Smooth muscle cell (in vitro differentiated cells): ENCODE data around the gene SLC39A5. TPM values are rescaled to one million over a fixed set of nuclear protein-coding genes. Genes with fewer than 3 reads are reported as not detected.
"Not testable (repeated sequence)": the region's sequence is repeated elsewhere in the genome, so short reads cannot be mapped to it uniquely, and the experiment has no call there.

Experiments used
- DNase-seq: peaks from one replicate; lab custom pipeline; 2025; ENCODE audit not compliant: unreplicated experiment; lab: John Stamatoyannopoulos, UW
- H2AFZ ChIP-seq: fragments of 200-600 bp; sonication (generic); 2 replicates; pipeline ENCODE4 v1.6.0; 2016; ENCODE audit warnings: antibody characterized with exemption, low read depth, mild to moderate bottlenecking
- H3F3A ChIP-seq: fragments of 200-600 bp; sonication (generic); 2 replicates; pipeline ENCODE4 v1.6.0; 2017; ENCODE audit warnings: antibody characterized with exemption, low read depth
- H3K27ac ChIP-seq: fragments of 200-600 bp; sonication (generic); 2 replicates; pipeline ENCODE4 v1.5.1; 2016; ENCODE audit warnings: low read depth, mild to moderate bottlenecking
- H3K27me3 ChIP-seq: fragments of 200-600 bp; sonication (generic); 2 replicates; pipeline ENCODE4 v1.6.1; 2016; ENCODE audit warnings: low read depth, mild to moderate bottlenecking
- H3K36me3 ChIP-seq: fragments of 200-600 bp; sonication (generic); 2 replicates; pipeline ENCODE4 v1.5.1; 2016; ENCODE audit warnings: low read depth
- H3K4me1 ChIP-seq: fragments of 200-600 bp; sonication (generic); 2 replicates; pipeline ENCODE4 v1.5.1; 2016; ENCODE audit warnings: low read depth
- H3K4me2 ChIP-seq: fragments of 200-600 bp; sonication (generic); 2 replicates; pipeline ENCODE4 v1.6.0; 2016; ENCODE audit warnings: mild to moderate bottlenecking
- H3K4me3 ChIP-seq: fragments of 200-600 bp; sonication (generic); 2 replicates; pipeline ENCODE4 v1.5.1; 2016; ENCODE audit warnings: mild to moderate bottlenecking
- H3K79me2 ChIP-seq: fragments of 200-600 bp; sonication (generic); 2 replicates; pipeline ENCODE4 v1.6.0; 2016; ENCODE audit warnings: low read depth, mild to moderate bottlenecking
- H3K9ac ChIP-seq: fragments of 200-600 bp; sonication (generic); 2 replicates; pipeline ENCODE4 v1.6.0; 2016; ENCODE audit warnings: low read depth
- H3K9me3 ChIP-seq: fragments of 200-600 bp; sonication (generic); replicated peaks from 2 replicates; pipeline ENCODE4 v1.5.1; 2016; ENCODE audit warnings: low read depth
- H4K20me1 ChIP-seq: fragments of 200-600 bp; sonication (generic); 2 replicates; pipeline ENCODE4 v1.6.0; 2016; ENCODE audit warnings: low read depth
- WGBS: methylation state at CpG from one replicate; pipeline ENCODE4 v1.1.7; 2016; ENCODE audit warnings: low lambda C conversion rate; 5-methylcytosine and 5-hydroxymethylcytosine counted together
- polyA plus RNA-seq: library from polyadenylated mRNA; unstranded; fragments of >200 nt; fragmentation: Nextera tagmentation; extraction: Ambion mirVana; gene quantifications from 2 replicates; pipeline ENCODE4 v1.2.1, GENCODE V29; 2016
- total RNA-seq: library from RNA; depleted of rRNA; stranded (reverse); fragments of >200 nt; gene quantifications from 2 replicates; pipeline ENCODE4 v1.2.3, GENCODE V29; 2014
- TF ChIP-seq, protein P1 (sequence below): fragments of 200-600 bp; sonication (generic); IDR thresholded peaks from 2 replicates; pipeline ENCODE4 v1.5.1; 2017; ENCODE audit warnings: borderline replicate concordance, mild to moderate bottlenecking, antibody characterized with exemption; ENCODE audit not compliant: insufficient read depth, poor library complexity, severe bottlenecking

SLC39A5 gene
- total and polyA plus RNA-seq, 2 experiments from 2014 or later = 0.36 TPM; not detected in 1

- Histone ChIP-seq H3K9ac (no peak overlapping the region), H4K20me1 (peaks cover 21% of the 10 kb centered on the region), H3K4me3 (no peak overlapping the region), H3K36me3 (no peaks in the 10 kb centered on the region), H3K27me3 (no peaks in the 10 kb centered on the region), H3F3A (peaks cover 15% of the 10 kb centered on the region), H3K4me1 (peaks cover 19% of the 10 kb centered on the region), H3K4me2 (no peak overlapping the region), H3K27ac (no peak overlapping the region), H2AFZ (no peak overlapping the region), H3K79me2 (peaks cover 28% of the 10 kb centered on the region), H3K9me3 (no peaks in the 10 kb centered on the region)
- WGBS = 94% methylated on average over 8 of the region's 8 CpGs
- TF ChIP-seq, protein P1, sequence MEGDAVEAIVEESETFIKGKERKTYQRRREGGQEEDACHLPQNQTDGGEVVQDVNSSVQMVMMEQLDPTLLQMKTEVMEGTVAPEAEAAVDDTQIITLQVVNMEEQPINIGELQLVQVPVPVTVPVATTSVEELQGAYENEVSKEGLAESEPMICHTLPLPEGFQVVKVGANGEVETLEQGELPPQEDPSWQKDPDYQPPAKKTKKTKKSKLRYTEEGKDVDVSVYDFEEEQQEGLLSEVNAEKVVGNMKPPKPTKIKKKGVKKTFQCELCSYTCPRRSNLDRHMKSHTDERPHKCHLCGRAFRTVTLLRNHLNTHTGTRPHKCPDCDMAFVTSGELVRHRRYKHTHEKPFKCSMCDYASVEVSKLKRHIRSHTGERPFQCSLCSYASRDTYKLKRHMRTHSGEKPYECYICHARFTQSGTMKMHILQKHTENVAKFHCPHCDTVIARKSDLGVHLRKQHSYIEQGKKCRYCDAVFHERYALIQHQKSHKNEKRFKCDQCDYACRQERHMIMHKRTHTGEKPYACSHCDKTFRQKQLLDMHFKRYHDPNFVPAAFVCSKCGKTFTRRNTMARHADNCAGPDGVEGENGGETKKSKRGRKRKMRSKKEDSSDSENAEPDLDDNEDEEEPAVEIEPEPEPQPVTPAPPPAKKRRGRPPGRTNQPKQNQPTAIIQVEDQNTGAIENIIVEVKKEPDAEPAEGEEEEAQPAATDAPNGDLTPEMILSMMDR = no peak
- no peak for DNase-seq
These were observed 30.5 kb downstream of the SLC39A5 start for GRCh38 chr12:56260380-56260779.

- TF ChIP-seq, protein P1 = no peak
- Histone ChIP-seq H3K4me1 (peaks cover 19% of the 10 kb centered on the region), H3K27me3 (no peaks in the 10 kb centered on the region), H3K4me2 (no peak overlapping the region), H3K79me2 (peaks cover 22% of the 10 kb centered on the region), H3K4me3 (no peak overlapping the region), H3K27ac (peak overlapping the region; percentile 78), H2AFZ (no peak overlapping the region), H3K9me3 (no peaks in the 10 kb centered on the region), H3K9ac (no peak overlapping the region), H4K20me1 (peaks cover 15% of the 10 kb centered on the region), H3K36me3 (no peaks in the 10 kb centered on the region), H3F3A (peaks cover 15% of the 10 kb centered on the region)
- no peak for DNase-seq
- 95% methylated on average over 3 of the region's 3 CpGs for WGBS
These were observed 31.1 kb downstream of the SLC39A5 start for GRCh38 chr12:56260921-56261320.

DNA sequence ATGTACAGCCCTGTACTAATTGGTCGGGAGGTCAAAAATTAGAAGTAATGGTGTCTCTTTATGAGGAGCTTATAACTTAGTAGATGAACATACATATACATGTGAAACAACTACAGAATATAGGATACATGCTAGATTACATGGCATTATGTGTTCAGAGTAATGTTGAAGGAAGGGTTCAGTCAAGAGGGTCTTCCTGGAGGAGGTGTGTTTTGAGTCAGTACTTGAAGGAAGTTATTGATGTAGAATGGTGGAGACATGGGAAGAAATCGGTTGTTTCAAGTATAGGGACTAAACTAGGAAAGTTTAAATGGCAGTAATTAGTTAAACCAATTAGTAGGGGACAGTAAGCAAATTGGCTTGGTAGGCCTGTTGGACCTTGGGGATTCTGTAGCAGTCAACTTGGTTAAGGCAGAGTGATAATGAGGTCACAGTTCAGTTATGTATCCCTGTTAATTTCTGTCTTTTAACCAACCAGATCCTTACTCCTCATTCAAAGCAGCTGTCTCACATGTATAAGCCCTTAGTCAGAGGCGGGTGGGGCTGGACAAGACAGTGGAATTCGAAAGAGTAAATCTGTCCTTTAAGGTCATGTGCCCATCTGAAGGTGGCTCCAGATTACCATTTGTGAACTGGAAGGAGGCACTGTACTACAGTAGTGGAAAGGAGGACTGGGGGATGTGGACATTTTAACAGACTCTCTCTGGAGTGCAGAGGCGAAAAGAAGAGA is 31.8 kb downstream of the SLC39A5 start:
- H4K20me1 ChIP-seq = peaks cover 8% of the 10 kb centered on the region
- H3K4me1 ChIP-seq = peaks cover 16% of the 10 kb centered on the region
- WGBS = 74% methylated on average over 5 of the region's 5 CpGs
- no peak for DNase-seq
- TF ChIP-seq, protein P1 = no peak
- H3K27me3 ChIP-seq = no peaks in the 10 kb centered on the region
- peak overlapping the region; percentile 38 for H3K9ac ChIP-seq
- no peak overlapping the region for H3K4me2 ChIP-seq
- H3F3A ChIP-seq = peaks cover 14% of the 10 kb centered on the region
- H3K4me3 ChIP-seq = no peak overlapping the region
- no peak overlapping the region for H2AFZ ChIP-seq
- H3K36me3 ChIP-seq = no peaks in the 10 kb centered on the region
- H3K79me2 ChIP-seq = peaks cover 15% of the 10 kb centered on the region
- no peaks in the 10 kb centered on the region for H3K9me3 ChIP-seq
- H3K27ac ChIP-seq = peak overlapping the region; percentile 78

DNA sequence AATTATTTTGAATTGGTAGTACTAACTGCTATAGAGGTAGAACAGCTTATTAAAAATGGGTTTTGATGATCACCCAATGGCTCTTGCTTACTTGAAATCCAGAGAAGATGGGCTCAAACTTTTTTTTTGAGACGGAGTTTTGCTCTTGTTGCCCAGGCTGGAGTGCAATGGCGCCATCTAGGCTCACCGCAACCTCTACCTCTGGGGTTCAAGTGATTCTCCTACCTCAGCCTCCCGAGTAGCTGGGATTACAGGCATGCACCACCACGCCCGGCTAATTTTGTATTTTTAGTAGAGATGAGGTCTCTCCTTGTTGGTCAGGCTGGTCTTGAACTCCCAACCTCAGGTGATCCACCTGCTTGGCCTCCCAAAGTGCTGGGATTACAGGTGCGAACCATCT is 33.1 kb downstream of the SLC39A5 start:
- H3K36me3 ChIP-seq, H2AFZ ChIP-seq, H3K9me3 ChIP-seq, H3K27me3 ChIP-seq, H3K9ac ChIP-seq, H3K4me1 ChIP-seq, H3K4me2 ChIP-seq, DNase-seq, H3K27ac ChIP-seq, H3K4me3 ChIP-seq, H3K79me2 ChIP-seq, H3F3A ChIP-seq, H4K20me1 ChIP-seq: not testable (repeated sequence)
- WGBS = 90% methylated on average over 7 of the region's 7 CpGs
- TF ChIP-seq, protein P1 = peak; percentile 5

DNA sequence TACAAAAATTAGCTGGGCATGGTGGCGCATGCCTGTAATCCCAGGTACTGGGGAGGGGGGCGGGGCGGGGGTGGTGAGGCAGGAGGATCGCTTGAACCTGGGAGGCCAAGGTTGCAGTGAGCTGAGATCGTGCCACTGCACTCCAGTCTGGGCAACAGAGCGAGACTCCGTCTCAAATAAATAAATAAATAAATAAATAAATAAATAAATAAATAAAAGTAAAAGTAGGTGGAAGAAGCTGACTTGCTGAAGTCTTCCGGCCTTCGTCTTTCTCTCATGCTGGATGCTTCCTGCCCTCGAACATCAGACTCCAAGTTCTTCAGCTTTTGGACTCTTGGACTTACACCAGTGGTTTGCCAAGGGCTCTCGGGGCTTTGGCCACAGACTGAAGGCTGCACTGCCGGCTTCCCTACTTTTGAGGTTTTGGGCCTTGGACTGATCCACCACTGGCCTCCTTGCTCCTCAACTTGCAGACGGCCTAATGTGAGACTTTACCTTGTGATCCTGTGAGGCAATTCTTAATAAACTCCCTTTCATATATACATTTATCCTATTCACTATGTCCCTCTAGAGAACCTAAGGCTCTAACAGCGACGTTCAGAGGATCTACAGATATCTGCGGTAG is 36.3 kb downstream of the SLC39A5 start:
- not testable (repeated sequence) for H3K9me3 ChIP-seq
- 71% methylated on average over 16 of the region's 16 CpGs for whole genome bisulfite sequencing

More for the DNA sequence above, 36.3 kb downstream of the SLC39A5 start:
- not testable (repeated sequence) for H3K36me3 ChIP-seq, H3K27me3 ChIP-seq, H4K20me1 ChIP-seq, DNase-seq, H3K4me1 ChIP-seq, H3K79me2 ChIP-seq
- Histone ChIP-seq H2AFZ (peak overlapping the region; percentile 85), H3K27ac (peak overlapping the region; percentile 90), H3K4me2 (peak overlapping the region; percentile 90), H3K4me3 (peak overlapping the region; percentile 76), H3K9ac (peak overlapping the region; percentile 88), H3F3A (peaks cover 14% of the 10 kb centered on the region)
